Measurements from ENCODE around the gene RAD17. TPM values are rescaled to one million over a fixed set of nuclear protein-coding genes. Genes with fewer than 3 reads are reported as not detected.
"Not testable (repeated sequence)": the region's sequence is repeated elsewhere in the genome, so short reads cannot be mapped to it uniquely, and the experiment has no call there.

The RAD17 gene, protein sequence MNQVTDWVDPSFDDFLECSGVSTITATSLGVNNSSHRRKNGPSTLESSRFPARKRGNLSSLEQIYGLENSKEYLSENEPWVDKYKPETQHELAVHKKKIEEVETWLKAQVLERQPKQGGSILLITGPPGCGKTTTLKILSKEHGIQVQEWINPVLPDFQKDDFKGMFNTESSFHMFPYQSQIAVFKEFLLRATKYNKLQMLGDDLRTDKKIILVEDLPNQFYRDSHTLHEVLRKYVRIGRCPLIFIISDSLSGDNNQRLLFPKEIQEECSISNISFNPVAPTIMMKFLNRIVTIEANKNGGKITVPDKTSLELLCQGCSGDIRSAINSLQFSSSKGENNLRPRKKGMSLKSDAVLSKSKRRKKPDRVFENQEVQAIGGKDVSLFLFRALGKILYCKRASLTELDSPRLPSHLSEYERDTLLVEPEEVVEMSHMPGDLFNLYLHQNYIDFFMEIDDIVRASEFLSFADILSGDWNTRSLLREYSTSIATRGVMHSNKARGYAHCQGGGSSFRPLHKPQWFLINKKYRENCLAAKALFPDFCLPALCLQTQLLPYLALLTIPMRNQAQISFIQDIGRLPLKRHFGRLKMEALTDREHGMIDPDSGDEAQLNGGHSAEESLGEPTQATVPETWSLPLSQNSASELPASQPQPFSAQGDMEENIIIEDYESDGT
- 10 to 100 TPM; 33.2 to 37.4 TPM for total RNA-seq

DNA sequence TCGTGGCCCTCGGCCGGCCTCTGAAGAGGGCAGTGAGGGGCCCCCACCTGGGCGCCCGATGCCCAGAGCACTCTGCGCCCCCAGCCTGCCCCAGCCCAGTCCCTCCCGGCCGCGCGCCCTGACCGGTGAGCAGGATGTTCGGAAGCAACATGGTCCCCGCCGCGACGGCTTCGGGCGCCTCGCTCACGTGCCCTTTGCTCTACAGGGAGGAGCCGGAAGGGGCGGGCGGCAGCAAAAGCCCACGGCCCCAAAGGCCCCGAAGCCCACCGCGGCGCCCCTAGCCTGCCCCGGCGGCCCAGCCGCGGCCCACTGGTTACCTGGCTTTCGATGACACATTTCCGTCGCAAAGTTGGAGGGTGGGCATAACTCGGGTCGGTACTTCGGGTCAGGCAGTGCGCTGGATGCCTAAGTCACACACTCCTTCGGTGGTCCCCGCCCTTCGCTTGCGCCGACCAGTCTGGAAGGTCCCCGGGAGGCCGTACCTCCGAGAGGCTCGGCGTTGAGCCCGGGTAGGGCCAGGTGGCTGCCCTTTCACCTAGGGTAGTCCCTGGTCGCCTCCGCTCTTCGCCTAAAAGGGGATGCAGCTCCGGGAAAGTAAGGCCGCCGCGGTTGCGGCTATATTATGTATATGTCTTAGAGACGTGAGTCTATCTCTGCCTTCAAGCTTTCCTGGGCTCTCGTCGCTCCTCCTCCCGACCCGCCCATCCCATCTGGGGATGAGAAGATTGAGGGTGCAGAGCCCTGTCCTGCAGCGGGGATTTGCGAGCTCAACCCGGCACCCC lies at the start of gene RAD17, which contains the start of the genes AK6 and TAF9:
TSS of gene RAD17 (plus strand) at position 479 of the 782 bp plus-strand sequence. CDS start 2,391 bp downstream, outside the sequence.
TSS of gene AK6 (minus strand) at position 181 of the 782 bp plus-strand sequence. CDS start at position 151, 30 bp downstream.
TSS of gene TAF9 (minus strand) at position 181 of the 782 bp plus-strand sequence. CDS start 3,783 bp downstream, outside the sequence.
- peak; percentile 92 to 96 for DNase-seq
- H3K9me3 Mint-ChIP-seq, result no peaks in the 10 kb centered on the region
- peaks cover 14 to 25% of the 10 kb centered on the region in 2 donors for H3K36me3 Mint-ChIP-seq (ENCODE audit: insufficient read depth in 2 of 2)
- H3K27me3 Mint-ChIP-seq (ENCODE audit: low read depth), result no peaks in the 10 kb centered on the region
- ATAC-seq (replicated peaks in 1 of 2), result peak; percentile 92 to 94
- H3K4me1 Mint-ChIP-seq (ENCODE audit: low read depth), result peaks cover 48% of the 10 kb centered on the region
- peak within 1 kb of the TSS; percentile 99 for H3K27ac Mint-ChIP-seq
- peak within 1 kb of the TSS; percentile 90 to 98 for H3K4me3 Mint-ChIP-seq

DNA sequence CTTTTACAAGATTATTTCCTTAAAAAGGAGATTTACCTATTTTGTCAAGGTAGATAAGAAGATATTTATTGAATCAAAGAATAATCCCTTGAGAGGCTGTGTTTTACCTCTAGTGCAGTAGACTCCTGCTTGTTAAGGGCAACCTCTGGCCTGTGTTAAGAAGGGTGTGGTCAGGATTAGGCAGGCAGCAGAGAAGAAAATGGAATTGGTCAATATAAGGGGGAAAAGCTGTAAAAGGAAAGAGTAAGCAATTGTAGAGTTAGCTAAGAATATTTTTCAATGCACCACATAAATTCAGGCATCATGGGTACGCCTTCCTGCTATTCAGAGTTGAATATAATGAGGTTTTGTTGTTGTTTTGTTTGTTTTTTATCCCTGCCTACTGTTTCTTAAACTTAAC lies 43.3 kb upstream of the RAD17 start:
- Mint-ChIP-seq H3K9me3 (no peaks in the 10 kb centered on the region), H3K4me3 (no peak overlapping the region), H3K27ac (no peak overlapping the region), H3K27me3 (ENCODE audit: low read depth) (no peaks in the 10 kb centered on the region), H3K36me3 (ENCODE audit: insufficient read depth in 2 of 2) (no peaks in the 10 kb centered on the region), H3K4me1 (ENCODE audit: low read depth) (peaks cover 12% of the 10 kb centered on the region)
- ATAC-seq (replicated peaks in 1 of 2) (no peak), DNase-seq (no peak)

DNA sequence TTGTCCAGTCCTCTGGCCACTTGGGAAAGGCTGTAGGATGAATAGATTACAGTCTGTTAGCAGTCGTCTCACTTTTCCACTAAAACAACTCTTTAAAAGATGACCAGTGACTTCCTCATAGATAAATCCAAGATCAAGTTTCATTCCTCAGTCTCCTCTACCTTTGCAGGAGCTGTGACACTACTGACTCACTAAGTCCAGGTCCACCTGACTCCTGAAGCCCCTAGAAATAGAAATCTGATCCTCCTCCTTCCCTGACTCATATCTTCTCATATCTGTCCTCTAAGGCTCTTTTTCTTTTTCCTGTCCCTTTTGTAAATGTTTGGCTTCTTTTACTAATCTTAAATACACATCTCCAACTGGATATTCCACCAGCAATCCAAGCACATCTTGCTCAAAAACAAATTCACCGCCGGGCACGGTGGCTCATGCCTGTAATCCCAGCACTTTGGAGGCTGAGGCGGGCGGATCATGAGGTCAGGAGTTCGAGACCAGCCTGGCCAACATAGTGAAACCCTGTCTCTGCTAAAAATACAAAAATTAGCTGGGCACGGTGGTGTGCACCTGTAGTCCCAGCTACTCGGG lies 39.6 kb upstream of the RAD17 start:
- Mint-ChIP-seq H3K9me3 (peaks cover 0 to 1% of the 10 kb centered on the region in 2 donors), H3K36me3 (ENCODE audit: insufficient read depth in 2 of 2) (peaks cover 0 to 2% of the 10 kb centered on the region in 2 donors), H3K4me1 (ENCODE audit: low read depth) (peaks cover 36% of the 10 kb centered on the region), H3K4me3 (no peak overlapping the region), H3K27me3 (ENCODE audit: low read depth) (no peaks in the 10 kb centered on the region), H3K27ac (no peak overlapping the region)
- ATAC-seq (replicated peaks in 1 of 2) (no peak), DNase-seq (no peak)

DNA sequence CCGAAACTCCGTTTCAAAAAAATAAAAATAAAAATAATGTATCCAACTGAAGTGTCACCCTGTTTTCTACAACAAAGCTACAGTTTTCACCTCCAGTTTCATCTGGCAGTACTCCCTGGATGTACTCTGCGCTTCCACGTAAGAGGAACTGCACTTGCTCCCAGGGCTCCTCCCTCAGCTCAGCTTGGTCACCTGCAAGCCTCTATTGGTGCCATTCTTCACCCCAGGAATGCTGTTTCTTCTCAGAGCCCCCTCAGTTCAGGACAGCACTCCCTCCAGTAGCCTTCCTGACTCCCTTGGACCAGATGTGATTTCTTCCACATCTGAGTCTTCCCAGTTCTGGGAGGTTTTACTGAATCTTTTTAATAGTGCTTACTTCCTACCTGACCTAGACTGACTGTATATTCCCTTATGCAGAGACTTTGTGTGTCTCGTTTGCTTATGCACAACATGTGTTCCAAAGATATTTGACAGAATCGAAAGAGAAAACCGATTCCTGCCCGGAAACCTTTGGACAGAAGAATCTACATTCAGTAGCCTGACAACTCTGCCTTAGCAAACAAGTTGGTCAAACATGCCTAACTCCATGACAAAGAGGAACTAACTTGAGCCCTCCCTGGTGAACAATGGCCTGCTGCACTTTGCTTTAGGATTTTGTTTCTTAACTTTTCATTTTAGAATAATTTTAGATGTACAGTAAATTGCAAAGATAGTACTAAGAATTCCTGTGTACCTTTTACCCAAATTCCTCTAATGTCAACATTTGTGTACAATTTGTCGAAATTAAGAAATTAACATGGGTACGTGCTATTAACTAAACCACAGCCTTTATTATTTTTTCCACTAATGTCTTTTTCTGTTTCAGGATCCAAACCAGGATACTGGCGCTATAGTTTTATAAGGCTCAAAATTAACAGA lies 37.8 kb upstream of the RAD17 start:
- ATAC-seq (replicated peaks in 1 of 2) (no peak), DNase-seq (no peak)
- Mint-ChIP-seq H3K9me3 (peaks cover 0 to 1% of the 10 kb centered on the region in 2 donors), H3K27ac (peak overlapping the region; percentile 83), H3K36me3 (ENCODE audit: insufficient read depth in 2 of 2) (peaks cover 0 to 2% of the 10 kb centered on the region in 2 donors), H3K4me1 (ENCODE audit: low read depth) (peaks cover 29% of the 10 kb centered on the region), H3K27me3 (ENCODE audit: low read depth) (no peaks in the 10 kb centered on the region), H3K4me3 (peak overlapping the region; percentile 86 to 92)

DNA sequence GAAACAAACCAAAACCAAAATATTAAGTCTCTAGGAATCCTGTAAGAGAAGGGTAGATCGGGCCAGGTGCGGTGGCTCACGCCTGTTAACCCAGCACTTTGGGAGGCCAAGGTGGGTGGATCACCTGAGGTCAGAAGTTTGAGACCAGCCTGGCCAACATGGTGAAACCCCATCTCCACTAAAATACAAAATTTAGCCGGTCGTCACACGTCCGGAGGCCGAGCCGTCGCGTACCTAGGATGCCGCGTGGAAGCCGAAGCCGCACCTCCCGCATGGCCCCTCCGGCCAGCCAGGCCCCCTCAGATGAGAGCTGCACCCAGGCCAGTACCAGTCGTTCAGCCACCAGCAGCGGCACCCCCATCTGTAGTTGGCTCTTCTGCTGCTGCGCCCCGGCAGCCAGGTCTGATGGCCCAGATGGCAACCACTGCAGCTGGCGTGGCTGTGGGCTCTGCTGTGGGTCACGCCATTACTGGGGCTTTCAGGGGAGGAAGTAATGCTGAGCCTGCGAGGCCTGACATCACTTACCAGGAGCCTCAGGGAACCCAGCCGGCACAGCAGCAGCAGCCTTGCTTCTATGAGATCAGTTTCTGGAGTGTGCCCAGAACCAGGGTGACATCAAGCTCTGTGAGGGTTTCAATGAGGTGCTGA lies 35.8 kb upstream of the RAD17 start:
- H3K27me3 Mint-ChIP-seq (ENCODE audit: low read depth); H3K36me3 Mint-ChIP-seq (ENCODE audit: insufficient read depth in 2 of 2); H3K9me3 Mint-ChIP-seq; H3K27ac Mint-ChIP-seq; DNase-seq; ATAC-seq (replicated peaks in 1 of 2): not testable (repeated sequence)
- H3K4me3 Mint-ChIP-seq, result peak overlapping the region in 1 of 2 donors; percentile 92
- H3K4me1 Mint-ChIP-seq (ENCODE audit: low read depth), result peaks cover 29% of the 10 kb centered on the region

DNA sequence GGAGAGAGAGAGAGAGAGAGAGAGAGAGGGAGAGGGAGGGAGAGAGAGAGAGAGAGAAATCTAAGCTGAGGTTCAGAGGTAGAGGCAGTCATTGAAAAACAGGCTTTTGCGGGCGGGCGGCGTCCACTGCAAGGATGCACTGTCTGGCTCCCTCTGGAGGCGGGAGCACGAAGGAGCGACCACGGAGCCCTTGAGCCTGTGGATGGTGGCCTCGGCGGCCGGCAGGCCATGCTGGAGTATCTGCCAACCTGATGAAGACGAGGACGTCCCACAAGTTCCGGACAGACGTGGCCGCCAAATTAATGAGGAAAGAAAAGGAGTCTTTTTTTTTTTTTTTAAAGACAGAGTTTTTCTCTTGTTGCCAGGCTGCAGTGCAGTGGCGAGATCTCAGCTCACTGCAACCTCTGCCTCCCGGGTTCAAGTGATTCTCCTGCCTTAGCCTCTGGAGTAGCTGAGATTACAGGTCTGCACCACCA lies 34.8 kb upstream of the RAD17 start:
- Mint-ChIP-seq H3K27me3 (ENCODE audit: low read depth) (no peaks in the 10 kb centered on the region), H3K36me3 (ENCODE audit: insufficient read depth in 2 of 2) (peaks cover 0 to 2% of the 10 kb centered on the region in 2 donors), H3K4me3 (peak overlapping the region; percentile 33 to 58), H3K9me3 (peaks cover 0 to 1% of the 10 kb centered on the region in 2 donors), H3K27ac (peak overlapping the region; percentile 47), H3K4me1 (ENCODE audit: low read depth) (peaks cover 29% of the 10 kb centered on the region)
- DNase-seq (peak; percentile 85 to 87), ATAC-seq (replicated peaks in 1 of 2) (peak; percentile 74 to 78)

DNA sequence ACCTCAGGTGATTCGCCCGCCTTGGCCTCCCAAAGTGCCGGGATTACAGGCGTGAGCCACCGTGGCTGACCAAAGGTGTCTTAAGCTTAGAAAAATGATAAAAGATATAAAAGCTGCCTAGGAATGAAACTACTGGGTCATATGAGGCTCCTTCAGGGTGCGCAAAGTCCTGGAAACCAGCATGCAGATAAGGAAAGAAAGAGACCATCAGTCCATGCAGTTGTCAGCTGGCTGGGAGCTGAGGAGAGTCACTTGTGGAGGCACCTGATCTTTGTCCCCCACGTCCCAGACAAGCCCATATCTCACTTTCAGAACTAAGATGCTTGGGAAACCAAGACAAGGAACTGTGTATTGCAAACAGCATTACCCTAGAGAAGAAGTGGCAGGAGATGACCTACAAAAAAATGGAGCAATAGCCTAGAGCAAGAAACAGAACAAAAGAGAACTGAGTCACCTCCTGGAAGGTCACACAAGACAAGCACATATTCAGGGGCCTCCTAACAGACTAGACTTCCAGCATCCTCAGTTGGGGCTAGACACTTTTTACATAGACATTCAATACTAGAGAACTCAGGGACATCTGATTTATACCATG lies 34.2 kb upstream of the RAD17 start:
- ATAC-seq (replicated peaks in 1 of 2) (no peak), DNase-seq (no peak)
- Mint-ChIP-seq H3K27ac (no peak overlapping the region), H3K27me3 (ENCODE audit: low read depth) (no peaks in the 10 kb centered on the region), H3K36me3 (ENCODE audit: insufficient read depth in 2 of 2) (peaks cover 0 to 2% of the 10 kb centered on the region in 2 donors), H3K9me3 (peaks cover 0 to 1% of the 10 kb centered on the region in 2 donors), H3K4me1 (ENCODE audit: low read depth) (peaks cover 29% of the 10 kb centered on the region), H3K4me3 (no peak overlapping the region)

DNA sequence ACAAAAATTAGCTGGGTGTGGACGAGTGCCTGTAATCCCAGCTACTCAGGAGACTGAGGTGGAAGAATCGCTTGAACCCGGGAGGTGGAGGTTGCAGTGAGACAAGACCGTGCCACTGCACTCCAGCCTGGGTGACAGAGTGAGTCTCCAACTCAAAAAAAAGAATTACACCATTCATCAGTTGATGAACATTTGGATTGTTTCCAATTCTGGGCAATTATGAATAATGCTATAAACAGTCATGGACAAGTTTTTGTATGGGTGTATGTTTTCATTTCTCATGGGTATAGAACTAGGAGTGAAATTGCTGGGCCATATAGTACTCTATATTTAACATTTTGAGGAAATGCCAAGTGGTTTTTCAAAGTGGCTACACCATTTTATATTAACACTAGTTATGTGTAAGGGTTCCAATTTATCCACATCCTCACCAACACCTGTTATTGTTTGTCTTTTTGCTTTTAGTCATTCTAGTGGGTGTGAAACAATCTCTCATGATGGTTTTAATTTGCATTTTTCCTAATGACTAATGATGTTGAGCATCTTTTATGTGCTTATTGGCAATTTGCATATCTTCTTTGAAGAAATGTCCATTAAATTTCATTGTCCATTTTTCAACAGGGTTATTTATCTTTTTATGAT lies 28.0 kb upstream of the RAD17 start:
- ATAC-seq (replicated peaks in 1 of 2), result no peak
- DNase-seq, result no peak
- Mint-ChIP-seq H3K4me3 (no peak overlapping the region), H3K36me3 (ENCODE audit: insufficient read depth in 2 of 2) (no peaks in the 10 kb centered on the region), H3K4me1 (ENCODE audit: low read depth) (no peaks in the 10 kb centered on the region), H3K27ac (no peak overlapping the region), H3K9me3 (no peaks in the 10 kb centered on the region), H3K27me3 (ENCODE audit: low read depth) (no peaks in the 10 kb centered on the region)

DNA sequence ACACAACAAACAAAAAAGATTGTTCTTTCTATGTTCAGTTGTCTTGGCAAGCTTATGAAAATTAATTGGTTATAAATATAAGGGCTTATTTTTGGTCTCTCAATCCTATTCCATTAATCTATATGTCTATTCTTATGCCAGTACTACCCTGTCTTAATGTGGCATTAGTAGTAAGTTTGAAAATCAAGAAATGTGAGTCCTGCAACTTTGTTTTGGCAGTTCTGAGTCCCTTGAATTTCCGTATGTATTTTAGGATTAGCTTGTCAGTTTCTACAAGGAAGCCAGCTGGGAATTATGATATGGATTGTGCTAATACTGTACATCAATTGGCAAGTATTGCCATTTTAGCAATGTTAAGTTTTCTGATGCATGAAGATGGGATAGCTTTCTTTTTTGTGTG lies 26.5 kb upstream of the RAD17 start:
- ATAC-seq (replicated peaks in 1 of 2) (no peak), DNase-seq (no peak)
- Mint-ChIP-seq H3K36me3 (ENCODE audit: insufficient read depth in 2 of 2) (no peaks in the 10 kb centered on the region), H3K4me3 (no peak overlapping the region), H3K9me3 (no peaks in the 10 kb centered on the region), H3K27me3 (ENCODE audit: low read depth) (no peaks in the 10 kb centered on the region), H3K27ac (no peak overlapping the region), H3K4me1 (ENCODE audit: low read depth) (no peaks in the 10 kb centered on the region)

DNA sequence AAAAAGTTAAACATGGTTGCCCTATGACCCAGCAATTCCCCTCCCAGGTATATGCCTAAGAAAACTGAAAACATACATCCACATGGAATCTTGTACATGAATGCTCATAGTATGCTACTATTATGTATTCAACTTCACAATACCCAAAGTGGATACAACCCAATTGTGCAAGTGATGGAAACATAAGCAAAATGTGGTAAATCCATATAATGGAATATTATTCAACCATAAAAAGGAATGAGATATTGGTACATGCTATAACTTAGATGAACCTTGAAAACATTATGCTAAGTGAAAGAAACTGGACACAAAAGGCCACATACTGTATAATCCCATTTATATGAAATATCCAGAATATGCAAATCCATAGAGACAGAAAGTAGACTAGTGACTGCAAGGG lies 19.0 kb upstream of the RAD17 start:
- Mint-ChIP-seq H3K36me3 (ENCODE audit: insufficient read depth in 2 of 2) (peaks cover 0 to 14% of the 10 kb centered on the region in 2 donors), H3K27me3 (ENCODE audit: low read depth) (no peaks in the 10 kb centered on the region), H3K4me1 (ENCODE audit: low read depth) (no peaks in the 10 kb centered on the region), H3K27ac (no peak overlapping the region), H3K9me3 (no peaks in the 10 kb centered on the region), H3K4me3 (no peak overlapping the region)
- DNase-seq (no peak), ATAC-seq (replicated peaks in 1 of 2) (no peak)

DNA sequence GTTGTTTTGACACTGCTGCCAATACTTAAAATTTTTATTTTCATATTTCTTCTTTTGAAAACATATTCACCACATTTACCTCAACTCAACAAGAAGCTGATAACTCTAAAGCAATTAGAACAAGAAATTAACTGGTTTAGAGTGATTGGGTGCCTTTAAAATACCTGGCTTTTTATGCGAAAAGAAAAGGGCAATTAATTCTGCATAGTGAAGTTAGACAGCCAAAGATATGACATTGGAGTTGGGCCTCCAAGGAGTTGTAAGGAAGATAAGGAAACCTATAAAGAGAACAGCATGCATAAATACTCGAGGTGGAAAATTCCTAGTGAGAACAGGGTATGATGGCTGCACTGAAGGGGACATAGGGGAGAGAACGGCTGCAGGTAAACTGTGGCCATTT lies 9.9 kb upstream of the RAD17 start:
- peaks cover 0 to 22% of the 10 kb centered on the region in 2 donors for H3K36me3 Mint-ChIP-seq (ENCODE audit: insufficient read depth in 2 of 2)
- DNase-seq (no peak), ATAC-seq (replicated peaks in 1 of 2) (no peak)
- H3K27ac Mint-ChIP-seq, result peak overlapping the region; percentile 35
- no peak overlapping the region for H3K4me3 Mint-ChIP-seq
- H3K4me1 Mint-ChIP-seq (ENCODE audit: low read depth), result peaks cover 15% of the 10 kb centered on the region
- no peaks in the 10 kb centered on the region for H3K9me3 Mint-ChIP-seq
- no peaks in the 10 kb centered on the region for H3K27me3 Mint-ChIP-seq (ENCODE audit: low read depth)
